ENCODE results near the gene AKR1E2.

- TF ChIP-seq POLR2A (IDR thresholded peaks at IDR 0.05) (no peak), CTCF (IDR thresholded peaks at IDR 0.05) (no peak), POLR2AphosphoS5 (IDR thresholded peaks at IDR 0.05) (peak; percentile 28 to 75 (median 41))
Measured at GRCh38 chr10:4825868-4826791, at the start of gene AKR1E2.

Data from stomach (tissue), 4 donors.